NCI-H2029 (cell line): ENCODE data around the gene TPM1.
"Not testable (repeated sequence)": the region's sequence is repeated elsewhere in the genome, so short reads cannot be mapped to it uniquely, and the experiment has no call there.

ENCODE experiments used
- DNase-seq: peaks from one replicate; lab custom pipeline; 2025; lab: John Stamatoyannopoulos, UW

The TPM1 gene

GRCh38 chr15:63041974-63042876 lies at the start of gene TPM1:
Gene TPM1, plus strand, starts transcription at chr15:63042747. Its CDS starts 83 bp downstream, at chr15:63042830.
- no peak for DNase-seq

GRCh38 chr15:62993066-62993465 lies 49.5 kb upstream of the TPM1 start:
- no peak for DNase-seq

- not testable (repeated sequence) for DNase-seq
Observed at GRCh38 chr15:62993632-62994031, 48.9 kb upstream of the TPM1 start.

GRCh38 chr15:62994439-62994838 lies 48.1 kb upstream of the TPM1 start:
- DNase-seq: no peak

GRCh38 chr15:62994975-62995681 lies 47.4 kb upstream of the TPM1 start:
- DNase-seq: no peak

GRCh38 chr15:62997441-62997840 lies 45.1 kb upstream of the TPM1 start:
- DNase-seq: no peak

GRCh38 chr15:62998262-62998890 lies 44.2 kb upstream of the TPM1 start:
- DNase-seq: no peak

- DNase-seq: no peak
Observed at GRCh38 chr15:62999178-62999577, 43.4 kb upstream of the TPM1 start.

GRCh38 chr15:62999923-63000561 lies 42.5 kb upstream of the TPM1 start:
- no peak for DNase-seq

GRCh38 chr15:63000706-63001105 lies 41.8 kb upstream of the TPM1 start:
- no peak for DNase-seq

GRCh38 chr15:63004211-63004610 lies 38.3 kb upstream of the TPM1 start:
- DNase-seq: no peak

- no peak for DNase-seq
Observed at GRCh38 chr15:63006032-63006878, 36.3 kb upstream of the TPM1 start.

GRCh38 chr15:63008333-63009049 lies 34.1 kb upstream of the TPM1 start:
- DNase-seq: no peak

GRCh38 chr15:63010386-63010785 lies 32.2 kb upstream of the TPM1 start:
- DNase-seq: no peak

- no peak for DNase-seq
Observed at GRCh38 chr15:63010920-63011693, 31.4 kb upstream of the TPM1 start.

GRCh38 chr15:63012444-63012843 lies 30.1 kb upstream of the TPM1 start:
- no peak for DNase-seq

- DNase-seq: no peak
Observed at GRCh38 chr15:63013052-63013808, 29.3 kb upstream of the TPM1 start.

GRCh38 chr15:63014578-63014977 lies 28.0 kb upstream of the TPM1 start:
- no peak for DNase-seq

- DNase-seq: no peak
Observed at GRCh38 chr15:63015618-63016017, 26.9 kb upstream of the TPM1 start.
